HepG2 (cell line): Measurements from ENCODE around the gene EFEMP2. TPM values are rescaled to one million over a fixed set of nuclear protein-coding genes. Genes with fewer than 3 reads are reported as not detected.

Source experiments
- ATAC-seq: fragments of 200-7000 bp; cut with Tn5 transposase; 3 replicates; pipeline ENCODE4 v1.9.1; 2020; ENCODE audit warnings: mild to moderate bottlenecking, moderate library complexity
- BruUV-seq: library from RNA; stranded (reverse); fragments of 400-500 nt; replicated peaks from 2 replicates; lab custom pipeline; 2021; lab: Mats Ljungman, UMichigan
- CTCF ChIA-PET: fragments of 300-600 bp; formaldehyde crosslinking; extraction: SDS; loops from one replicate; lab custom pipeline; 2021; ENCODE audit warnings: low total read pairs, inconsistent platforms, low intra/inter-chr PET ratio; lab: Yijun Ruan, JAX
- POLR2A ChIA-PET: fragments of 350-600 bp; sonication (Branson Sonifier 250); formaldehyde crosslinking; loops from one replicate; lab custom pipeline; 2020; ENCODE audit warnings: antibody characterized with exemption, inconsistent platforms; lab: Yijun Ruan, JAX
- DNase-seq: peaks from one replicate; pipeline ENCODE4 v3.0.0-alpha.2; 2015; ENCODE audit warnings: low spot score
- FAIRE-seq: peaks from 3 replicates; lab custom pipeline; 2011; peaks lifted over from hg19 to GRCh38; lab: Jason Lieb, UNC
- H2AFZ ChIP-seq: one replicate; pipeline ENCODE4 v1.6.1; 2011; ENCODE audit warnings: low read length, inconsistent platforms
- H3K27ac ChIP-seq: fragments of 300-600 bp; 3 replicates; pipeline ENCODE4 v1.8.0; 2011; ENCODE audit warnings: mixed run types, mild to moderate bottlenecking, mixed read lengths, low read length, inconsistent platforms; ENCODE audit not compliant: insufficient read depth; ENCODE audit errors: extremely low read length
- H3K27me3 ChIP-seq, 2 experiments: fragments of 200-600 bp in 1 of 2; 2 replicates in 1 of 2; 3 replicates in 1 of 2; pipeline versions ENCODE4 v1.6.0 to v1.8.0; 2011; ENCODE audit warnings: low read length in 2 of 2, mild to moderate bottlenecking in 2 of 2, moderate library complexity in 2 of 2, inconsistent platforms in 1 of 2; ENCODE audit not compliant: insufficient read depth in 2 of 2, control insufficient read depth in 1 of 2
- H3K36me3 ChIP-seq, 2 experiments: fragments of 200-600 bp in 1 of 2; replicated peaks in 1 of 2; 2 replicates in 1 of 2; 3 replicates in 1 of 2; pipeline versions ENCODE4 v1.5.1 to v1.8.0; 2011; ENCODE audit warnings: low read length in 2 of 2, inconsistent platforms in 1 of 2; ENCODE audit not compliant: insufficient read depth in 2 of 2, control insufficient read depth in 1 of 2
- H3K4me1 ChIP-seq: 2 replicates; pipeline ENCODE4 v1.5.1; 2012; ENCODE audit warnings: low read length, inconsistent platforms; ENCODE audit not compliant: insufficient read depth
- H3K4me2 ChIP-seq: 2 replicates; pipeline ENCODE4 v1.6.0; 2011; ENCODE audit warnings: low read depth, low read length, inconsistent platforms
- H3K4me3 ChIP-seq, 3 experiments: fragments of 200-600 bp in 1 of 3; sonication (generic), shearing (Covaris generic) in 1 of 3; replicated peaks in 1 of 3; 2 replicates each; pipeline ENCODE4 v1.5.1; 2011 to 2016; ENCODE audit warnings: low read length in 3 of 3, inconsistent platforms in 2 of 3, low read depth in 2 of 3, mild to moderate bottlenecking in 2 of 3, control low read depth in 1 of 3, mixed read lengths in 1 of 3; ENCODE audit not compliant: insufficient read depth in 1 of 3
- H3K79me2 ChIP-seq: one replicate; pipeline ENCODE4 v1.6.1; 2011; ENCODE audit warnings: low read length, inconsistent platforms; ENCODE audit not compliant: insufficient read depth
- H3K9ac ChIP-seq: 2 replicates; pipeline ENCODE4 v1.6.0; 2011; ENCODE audit warnings: mild to moderate bottlenecking, low read depth, low read length, inconsistent platforms; ENCODE audit not compliant: insufficient read depth
- H3K9me3 ChIP-seq: 2 replicates; pipeline ENCODE4 v1.5.1; 2012; ENCODE audit warnings: mild to moderate bottlenecking, low read length
- H4K20me1 ChIP-seq: 2 replicates; pipeline ENCODE4 v1.6.0; 2011; ENCODE audit warnings: inconsistent platforms, mild to moderate bottlenecking, low read length, moderate library complexity; ENCODE audit not compliant: insufficient read depth
- ATF1 ChIP-seq: IDR thresholded peaks from 2 replicates; pipeline ENCODE4 v1.6.1; 2016; ENCODE audit warnings: mild to moderate bottlenecking, control low read depth
- CEBPG ChIP-seq: IDR thresholded peaks from 2 replicates; pipeline ENCODE4 v1.6.1; 2016
- CREB1 ChIP-seq, 2 experiments: fragments of 450-650 bp in 1 of 2; IDR thresholded peaks; 2 replicates each; pipeline ENCODE4 v1.6.1; 2016 to 2017; ENCODE audit warnings: control low read depth in 1 of 2, mild to moderate bottlenecking in 1 of 2, missing compliant biosample characterization in 1 of 2, missing genetic modification characterization in 1 of 2
- HDAC1 ChIP-seq: sonication (generic); formaldehyde crosslinking; IDR thresholded peaks from 2 replicates; pipeline ENCODE4 v1.5.1; 2020; ENCODE audit warnings: mild to moderate bottlenecking, missing genetic modification reagents
- HNRNPK ChIP-seq: fragments of 200-400 bp; formaldehyde crosslinking; IDR thresholded peaks from 2 replicates; pipeline ENCODE4 v1.6.1; 2018; ENCODE audit warnings: low read length, low read depth, moderate library complexity, mild to moderate bottlenecking; ENCODE audit not compliant: poor library complexity, severe bottlenecking
- JUND ChIP-seq: sonication (generic); formaldehyde crosslinking; IDR thresholded peaks from 2 replicates; pipeline ENCODE4 v1.8.0; 2022; ENCODE audit warnings: mild to moderate bottlenecking, missing genetic modification reagents
- KAT7 ChIP-seq: IDR thresholded peaks from 2 replicates; pipeline ENCODE4 v1.6.1; 2018; ENCODE audit warnings: borderline replicate concordance, missing compliant biosample characterization
- KMT2B ChIP-seq: IDR thresholded peaks from 2 replicates; pipeline ENCODE4 v1.6.1; 2016; ENCODE audit warnings: missing genetic modification reagents, missing compliant biosample characterization
- PTBP1 ChIP-seq: fragments of 200-400 bp; formaldehyde crosslinking; IDR thresholded peaks from 2 replicates; pipeline ENCODE4 v1.6.1; 2018; ENCODE audit warnings: low read length, low read depth; ENCODE audit not compliant: poor library complexity, severe bottlenecking
- SP2 ChIP-seq: sonication (generic); formaldehyde crosslinking; IDR thresholded peaks from 2 replicates; pipeline ENCODE4 v1.5.1; 2020; ENCODE audit warnings: mild to moderate bottlenecking, missing genetic modification reagents
- U2AF2 ChIP-seq: fragments of 200-400 bp; formaldehyde crosslinking; IDR thresholded peaks from 2 replicates; pipeline ENCODE4 v1.6.1; 2017; ENCODE audit warnings: low read depth, mild to moderate bottlenecking, low read length
- ZMYM3 ChIP-seq: sonication (generic); formaldehyde crosslinking; IDR thresholded peaks from 2 replicates; pipeline ENCODE4 v1.5.1; 2020; ENCODE audit warnings: mild to moderate bottlenecking, missing genetic modification reagents
- ZNF232 ChIP-seq: sonication (generic); formaldehyde crosslinking; IDR thresholded peaks from 2 replicates; pipeline ENCODE4 v1.4.0; 2020; ENCODE audit warnings: missing genetic modification reagents, borderline replicate concordance
- ZNF441 ChIP-seq: sonication (generic); formaldehyde crosslinking; IDR thresholded peaks from 2 replicates; pipeline ENCODE4 v1.7.0; 2021; ENCODE audit warnings: missing genetic modification reagents, borderline replicate concordance
- ZNF572 ChIP-seq: sonication (generic); formaldehyde crosslinking; IDR thresholded peaks from 2 replicates; pipeline ENCODE4 v1.5.1; 2020; ENCODE audit warnings: mild to moderate bottlenecking, missing genetic modification reagents
- ZNF619 ChIP-seq: sonication (generic); formaldehyde crosslinking; IDR thresholded peaks from 2 replicates; pipeline ENCODE4 v1.4.0; 2020; ENCODE audit warnings: mild to moderate bottlenecking, missing genetic modification reagents
- ZNF766 ChIP-seq: sonication (generic); formaldehyde crosslinking; IDR thresholded peaks from 2 replicates; pipeline ENCODE4 v1.5.0; 2020; ENCODE audit warnings: missing genetic modification reagents, borderline replicate concordance
- ZNF816 ChIP-seq: sonication (generic); formaldehyde crosslinking; IDR thresholded peaks from 2 replicates; pipeline ENCODE4 v1.8.0; 2022; ENCODE audit warnings: missing genetic modification reagents, mild to moderate bottlenecking, borderline replicate concordance
- ZNF891 ChIP-seq: sonication (generic); formaldehyde crosslinking; IDR thresholded peaks from 2 replicates; pipeline ENCODE4 v1.5.0; 2020; ENCODE audit warnings: mild to moderate bottlenecking, missing genetic modification reagents
- WGBS: methylation state at CpG from one replicate; pipeline ENCODE4 v1.1.6; 2017; ENCODE audit warnings: low lambda C conversion rate; 5-methylcytosine and 5-hydroxymethylcytosine counted together
- in situ Hi-C: cut with HindIII; loops from 2 replicates; pipeline ENCODE4 v1.10.0; 2017; ENCODE audit warnings: low pct_unique_long_range_greater_than_20kb; ENCODE audit not compliant: extremely low pct_ligation_motif_present
- intact Hi-C: fragments of 100-400 bp; cut with micrococcal nuclease; formaldehyde crosslinking; loops from one replicate; pipeline ENCODE4 v1.10.0; 2022; ENCODE audit not compliant: unreplicated experiment
- polyA plus RNA-seq, 8 experiments: library from polyadenylated mRNA; depleted of rRNA in 3 of 8; stranded (reverse) in 7 of 8; unstranded in 1 of 8; fragments of >200 nt; fragmentation: Illumina TruSeq in 4 of 8; extraction: Trizol in 4 of 8; gene quantifications; 2 replicates each; pipeline versions ENCODE4 v1.2.1 to v1.2.3, GENCODE V29; 2011 to 2016; ENCODE audit warnings: low read depth in 4 of 8, missing spikeins in 1 of 8, mixed read lengths in 1 of 8; ENCODE audit not compliant: insufficient read depth in 1 of 8
- total RNA-seq, 5 experiments: library from RNA; depleted of rRNA; stranded (reverse); fragments of >200 nt; fragmentation: Illumina TruSeq; extraction: Trizol; gene quantifications; 2 replicates each; pipeline ENCODE4 v1.2.3, GENCODE V29; 2016; ENCODE audit warnings: low read depth in 1 of 5
- TF ChIP-seq, protein P1 (sequence below): sonication (generic); formaldehyde crosslinking; IDR thresholded peaks from 2 replicates; pipeline ENCODE4; 2020; ENCODE audit warnings: missing genetic modification reagents, mild to moderate bottlenecking, borderline replicate concordance
- TF ChIP-seq, protein P2 (sequence below): IDR thresholded peaks from 2 replicates; pipeline ENCODE4 v1.6.1; 2016; ENCODE audit warnings: missing genetic modification reagents, missing compliant biosample characterization
- TF ChIP-seq, protein P3 (sequence below): IDR thresholded peaks from 2 replicates; pipeline ENCODE4 v1.6.1; 2016; ENCODE audit warnings: low read depth, borderline replicate concordance

Gene EFEMP2
- total and polyA plus RNA-seq, 2 of the 13 experiments (the other 11 are each of a cell fraction or from before 2014, with no cell fraction given), result 7.4 to 29.7 TPM

DNA sequence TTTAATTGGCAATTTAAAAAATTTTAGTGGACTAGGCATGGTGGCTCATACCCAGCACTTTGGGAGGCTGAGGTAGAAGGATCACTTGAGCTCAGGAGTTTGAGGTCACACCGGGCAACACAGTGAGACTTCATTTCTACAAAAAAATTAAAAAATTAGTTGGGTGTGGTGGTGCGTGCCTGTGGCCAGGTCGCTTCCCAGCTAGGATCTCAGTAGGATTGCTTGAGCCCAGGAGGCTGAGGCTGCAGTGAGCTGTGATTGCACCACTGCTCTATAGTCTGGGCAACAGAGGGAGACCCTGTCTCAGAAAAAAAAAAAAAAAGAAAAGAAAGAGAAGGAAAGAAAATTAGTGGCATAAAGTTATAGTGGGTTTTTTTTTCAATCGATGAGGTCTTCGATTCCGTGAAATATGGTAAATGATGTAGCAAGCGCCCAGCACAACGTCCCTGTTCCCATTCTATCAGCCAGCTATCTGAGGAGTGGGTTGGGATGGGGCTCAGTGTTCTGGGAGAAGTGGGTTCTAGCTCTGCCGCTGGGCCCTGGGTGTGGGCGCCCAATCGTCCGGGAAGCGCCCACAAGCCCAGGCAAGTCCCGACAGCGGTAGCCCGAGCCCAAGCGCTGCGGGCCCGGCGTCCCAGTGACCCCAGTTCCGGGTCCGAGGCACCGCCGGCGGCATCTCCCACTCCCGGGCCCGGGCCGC, 26.2 kb upstream of the EFEMP2 start:
- ATAC-seq (no peak), DNase-seq (no peak), FAIRE-seq (no peak)
- whole genome bisulfite sequencing, result 8% methylated on average over 12 of the region's 28 CpGs
- BruUV-seq, result TSS peak; percentile 54
- no peaks in the 10 kb centered on the region; a peak in 1 of 5 replicates for H3K27me3 ChIP-seq
- H3K9me3 ChIP-seq, result no peaks in the 10 kb centered on the region
- H3K4me3 ChIP-seq, result peak overlapping the region; percentile 84 to 89 (median 89)
- H3K79me2 ChIP-seq, result peaks cover 32% of the 10 kb centered on the region
- POLR2A ChIA-PET, result interaction anchor here (0.8 to 6.2 kb wide), 6 partner anchors 8 to 186 kb away, joined by 4 to 95 read pairs (median 8); partner anchors contain the start of genes CCDC85B, FIBP and KAT5
- peaks cover 54% of the 10 kb centered on the region for H3K4me1 ChIP-seq
- in situ Hi-C loops (no loop called here), intact Hi-C loops (no loop called here)
- H4K20me1 ChIP-seq, result no peaks in the 10 kb centered on the region
- no peak overlapping the region for H2AFZ ChIP-seq
- H3K36me3 ChIP-seq, result peaks cover 8 to 16% of the 10 kb centered on the region in 2 experiments; a peak in 4 of 5 replicates
- peak overlapping the region; percentile 88 for H3K9ac ChIP-seq
- CTCF ChIA-PET, result interaction anchor here (1.2 kb wide), 1 partner anchor 11 kb away, joined by 3 read pairs; the partner anchor contains the start of gene FIBP
- peak overlapping the region; percentile 66 for H3K27ac ChIP-seq
- peak overlapping the region; percentile 93 for H3K4me2 ChIP-seq
- 0 out of 2 replicates have a peak, but pooled peaks have one; percentile 25 for TF ChIP-seq CEBPG
- TF ChIP-seq ZNF766, result 0 out of 2 replicates have a peak, but pooled peaks have one; percentile 38
- TF ChIP-seq ZNF891, result no peak
- TF ChIP-seq ZNF232, result no peak
- no peak for TF ChIP-seq PTBP1
- TF ChIP-seq JUND (CRISPR knock-in tag), result no peak
- TF ChIP-seq CREB1 (IDR thresholded peaks at IDR 0.05), result no peak
- no peak for TF ChIP-seq CREB1 (CRISPR knock-in tag; IDR thresholded peaks at IDR 0.05)
- no peak for TF ChIP-seq ZNF441 (CRISPR knock-in tag)
- no peak for TF ChIP-seq HDAC1 (CRISPR knock-in tag)
- TF ChIP-seq ZNF816 (CRISPR knock-in tag), result peak; percentile 74; the same call in 1 of the 2 replicates
- TF ChIP-seq KMT2B (CRISPR knock-in tag), result no peak
- TF ChIP-seq HNRNPK, result peak; percentile 45
- no peak for TF ChIP-seq ZMYM3 (CRISPR knock-in tag)
- TF ChIP-seq, protein P1, sequence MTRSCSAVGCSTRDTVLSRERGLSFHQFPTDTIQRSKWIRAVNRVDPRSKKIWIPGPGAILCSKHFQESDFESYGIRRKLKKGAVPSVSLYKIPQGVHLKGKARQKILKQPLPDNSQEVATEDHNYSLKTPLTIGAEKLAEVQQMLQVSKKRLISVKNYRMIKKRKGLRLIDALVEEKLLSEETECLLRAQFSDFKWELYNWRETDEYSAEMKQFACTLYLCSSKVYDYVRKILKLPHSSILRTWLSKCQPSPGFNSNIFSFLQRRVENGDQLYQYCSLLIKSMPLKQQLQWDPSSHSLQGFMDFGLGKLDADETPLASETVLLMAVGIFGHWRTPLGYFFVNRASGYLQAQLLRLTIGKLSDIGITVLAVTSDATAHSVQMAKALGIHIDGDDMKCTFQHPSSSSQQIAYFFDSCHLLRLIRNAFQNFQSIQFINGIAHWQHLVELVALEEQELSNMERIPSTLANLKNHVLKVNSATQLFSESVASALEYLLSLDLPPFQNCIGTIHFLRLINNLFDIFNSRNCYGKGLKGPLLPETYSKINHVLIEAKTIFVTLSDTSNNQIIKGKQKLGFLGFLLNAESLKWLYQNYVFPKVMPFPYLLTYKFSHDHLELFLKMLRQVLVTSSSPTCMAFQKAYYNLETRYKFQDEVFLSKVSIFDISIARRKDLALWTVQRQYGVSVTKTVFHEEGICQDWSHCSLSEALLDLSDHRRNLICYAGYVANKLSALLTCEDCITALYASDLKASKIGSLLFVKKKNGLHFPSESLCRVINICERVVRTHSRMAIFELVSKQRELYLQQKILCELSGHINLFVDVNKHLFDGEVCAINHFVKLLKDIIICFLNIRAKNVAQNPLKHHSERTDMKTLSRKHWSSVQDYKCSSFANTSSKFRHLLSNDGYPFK (CRISPR knock-in tag), result no peak
- TF ChIP-seq ZNF572 (CRISPR knock-in tag), result no peak
- TF ChIP-seq, protein P2, sequence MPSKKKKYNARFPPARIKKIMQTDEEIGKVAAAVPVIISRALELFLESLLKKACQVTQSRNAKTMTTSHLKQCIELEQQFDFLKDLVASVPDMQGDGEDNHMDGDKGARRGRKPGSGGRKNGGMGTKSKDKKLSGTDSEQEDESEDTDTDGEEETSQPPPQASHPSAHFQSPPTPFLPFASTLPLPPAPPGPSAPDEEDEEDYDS, result no peak
- TF ChIP-seq KAT7, result no peak
- 0 out of 2 replicates have a peak, but pooled peaks have one; percentile 21 for TF ChIP-seq ATF1 (CRISPR knock-in tag)
- no peak for TF ChIP-seq U2AF2
- TF ChIP-seq SP2, result 0 out of 2 replicates have a peak, but pooled peaks have one; percentile 40
- no peak for TF ChIP-seq ZNF619 (CRISPR knock-in tag)
- TF ChIP-seq, protein P3, sequence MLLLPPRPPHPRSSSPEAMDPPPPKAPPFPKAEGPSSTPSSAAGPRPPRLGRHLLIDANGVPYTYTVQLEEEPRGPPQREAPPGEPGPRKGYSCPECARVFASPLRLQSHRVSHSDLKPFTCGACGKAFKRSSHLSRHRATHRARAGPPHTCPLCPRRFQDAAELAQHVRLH (CRISPR knock-in tag), result no peak
